Stomach (tissue), 9 donors: ENCODE data around the gene HLTF. TPM values are rescaled to one million over a fixed set of nuclear protein-coding genes. Genes with fewer than 3 reads are reported as not detected.

Experiments
- DNase-seq, 2 donors: peaks; one replicate each; pipeline versions ENCODE4 v3.0.0 to v3.0.0-alpha.2; 2013 to 2019
- H3K27ac ChIP-seq, 5 donors: fragments of 200-600 bp in 4 of 5; sonication (generic) in 4 of 5; one replicate each; pipeline ENCODE4 v1.5.1; 2013 to 2019; ENCODE audit warnings: mild to moderate bottlenecking in 1 of 5, moderate library complexity in 1 of 5
- H3K27me3 ChIP-seq, 3 donors: fragments of 200-600 bp; sonication (generic); one replicate each; pipeline ENCODE4 v1.5.1; 2017 to 2019; ENCODE audit warnings: mixed run types in 1 of 3
- H3K36me3 ChIP-seq, 4 donors: fragments of 200-600 bp; sonication (generic); 1 replicate in 3 of 4; 2 replicates in 1 of 4; pipeline ENCODE4 v1.5.1; 2016 to 2019
- H3K4me1 ChIP-seq, 4 donors: fragments of 200-600 bp; sonication (generic); one replicate each; pipeline ENCODE4 v1.5.1; 2016 to 2019
- H3K4me3 ChIP-seq, 4 donors: fragments of 200-600 bp; sonication (generic) in 3 of 4; one replicate each; pipeline ENCODE4 v1.5.1; 2016 to 2019; ENCODE audit warnings: mild to moderate bottlenecking in 1 of 4
- H3K9me3 ChIP-seq, 4 donors: fragments of 200-600 bp; sonication (generic); one replicate each; pipeline ENCODE4 v1.5.1; 2016 to 2019
- EP300 ChIP-seq: sonication (generic); formaldehyde crosslinking; IDR thresholded peaks from one replicate; pipeline ENCODE4 v1.6.1; 2017; ENCODE audit warnings: antibody characterized with exemption
- POLR2A ChIP-seq, 4 donors: fragments of 450-650 bp; IDR thresholded peaks; one replicate each; pipeline ENCODE4 v1.6.1; 2016; ENCODE audit warnings: antibody characterized with exemption in 4 of 4, control low read depth in 2 of 4, mild to moderate bottlenecking in 1 of 4, moderate library complexity in 1 of 4
- POLR2AphosphoS5 ChIP-seq, 3 donors: sonication (generic); formaldehyde crosslinking; IDR thresholded peaks; one replicate each; pipeline ENCODE4 v1.6.1; 2016; ENCODE audit warnings: antibody characterized with exemption in 3 of 3
- WGBS, 5 donors: extraction: QIAGEN DNeasy Blood & Tissue Kit in 3 of 5; methylation state at CpG; one replicate each; pipeline versions ENCODE4 v1.1.5 to v1.1.7; 2013 to 2018; 5-methylcytosine and 5-hydroxymethylcytosine counted together
- intact Hi-C: fragments of 100-400 bp; cut with DNase I; formaldehyde crosslinking; loops from one replicate; pipeline ENCODE4 v1.15.1; 2023; ENCODE audit warnings: low total_unique reads
- polyA plus RNA-seq, 3 donors: library from polyadenylated mRNA; stranded (reverse); fragments of 200-250 nt; gene quantifications; one replicate each; pipeline ENCODE4 v1.2.3, GENCODE V29; 2013
- total RNA-seq, 5 donors: library from RNA; depleted of rRNA; stranded (reverse); fragments of >200 nt; gene quantifications; one replicate each; pipeline versions ENCODE4 v1.1.0 to v1.2.3, GENCODE V29; 2014 to 2016
- TF ChIP-seq, protein P1 (sequence below), 7 experiments: fragments of 450-650 bp in 4 of 7; fragments of 200-600 bp in 3 of 7; sonication (generic) in 3 of 7; IDR thresholded peaks; one replicate each; pipeline ENCODE4 v1.5.1; 2016 to 2019; ENCODE audit warnings: antibody characterized with exemption in 7 of 7, control low read depth in 2 of 7, mild to moderate bottlenecking in 1 of 7
- donor health status: healthy with polysubstance abuse.
- donor health status: Bipolar disorder and iron deficiency.
- donor health status: healthy.

HLTF gene
- total and polyA plus RNA-seq, 8 donors, result 3.4 to 61.6 (median 11.7) TPM

DNA sequence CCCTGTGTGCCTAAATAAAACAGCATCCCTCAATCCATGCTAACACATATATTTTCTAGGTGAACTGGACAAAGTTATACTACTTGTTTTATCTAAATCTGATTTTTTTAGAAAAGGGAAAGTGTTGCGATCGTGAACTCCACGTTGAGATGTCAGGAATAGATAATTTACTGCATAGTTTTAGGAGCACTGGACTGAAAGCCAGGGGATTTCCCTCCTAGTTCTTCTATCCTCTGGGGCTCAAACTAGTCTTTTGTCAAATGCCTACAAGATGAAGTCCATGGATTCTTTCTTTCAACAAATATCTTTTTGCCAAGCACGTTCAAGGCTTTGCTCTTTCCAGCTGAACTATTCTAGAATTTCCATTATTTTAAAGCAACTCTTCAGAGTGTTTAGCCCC is 42.5 kb upstream of the HLTF start:
- no peaks in the 10 kb centered on the region for H3K27me3 ChIP-seq
- peak overlapping the region; percentile 88 to 94 (median 89) for H3K27ac ChIP-seq
- H3K36me3 ChIP-seq, result no peaks in the 10 kb centered on the region
- H3K4me1 ChIP-seq, result peaks cover 23 to 46% (median 32%) of the 10 kb centered on the region in 4 donors
- H3K4me3 ChIP-seq, result peak overlapping the region; percentile 79 to 93 (median 88)
- peak in 1 of 2 donors; percentile 35 for DNase-seq
- intact Hi-C loops, result no loop called here
- no peaks in the 10 kb centered on the region for H3K9me3 ChIP-seq
- 3 to 16% (median 12%) methylated on average over 4 of the region's 4 CpGs for WGBS, 5 donors
- no peak for TF ChIP-seq POLR2A (IDR thresholded peaks at IDR 0.05)
- TF ChIP-seq POLR2AphosphoS5 (IDR thresholded peaks at IDR 0.05), result no peak
- TF ChIP-seq EP300, result no peak
- TF ChIP-seq, protein P1, sequence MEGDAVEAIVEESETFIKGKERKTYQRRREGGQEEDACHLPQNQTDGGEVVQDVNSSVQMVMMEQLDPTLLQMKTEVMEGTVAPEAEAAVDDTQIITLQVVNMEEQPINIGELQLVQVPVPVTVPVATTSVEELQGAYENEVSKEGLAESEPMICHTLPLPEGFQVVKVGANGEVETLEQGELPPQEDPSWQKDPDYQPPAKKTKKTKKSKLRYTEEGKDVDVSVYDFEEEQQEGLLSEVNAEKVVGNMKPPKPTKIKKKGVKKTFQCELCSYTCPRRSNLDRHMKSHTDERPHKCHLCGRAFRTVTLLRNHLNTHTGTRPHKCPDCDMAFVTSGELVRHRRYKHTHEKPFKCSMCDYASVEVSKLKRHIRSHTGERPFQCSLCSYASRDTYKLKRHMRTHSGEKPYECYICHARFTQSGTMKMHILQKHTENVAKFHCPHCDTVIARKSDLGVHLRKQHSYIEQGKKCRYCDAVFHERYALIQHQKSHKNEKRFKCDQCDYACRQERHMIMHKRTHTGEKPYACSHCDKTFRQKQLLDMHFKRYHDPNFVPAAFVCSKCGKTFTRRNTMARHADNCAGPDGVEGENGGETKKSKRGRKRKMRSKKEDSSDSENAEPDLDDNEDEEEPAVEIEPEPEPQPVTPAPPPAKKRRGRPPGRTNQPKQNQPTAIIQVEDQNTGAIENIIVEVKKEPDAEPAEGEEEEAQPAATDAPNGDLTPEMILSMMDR (IDR thresholded peaks at IDR 0.05), result no peak

DNA sequence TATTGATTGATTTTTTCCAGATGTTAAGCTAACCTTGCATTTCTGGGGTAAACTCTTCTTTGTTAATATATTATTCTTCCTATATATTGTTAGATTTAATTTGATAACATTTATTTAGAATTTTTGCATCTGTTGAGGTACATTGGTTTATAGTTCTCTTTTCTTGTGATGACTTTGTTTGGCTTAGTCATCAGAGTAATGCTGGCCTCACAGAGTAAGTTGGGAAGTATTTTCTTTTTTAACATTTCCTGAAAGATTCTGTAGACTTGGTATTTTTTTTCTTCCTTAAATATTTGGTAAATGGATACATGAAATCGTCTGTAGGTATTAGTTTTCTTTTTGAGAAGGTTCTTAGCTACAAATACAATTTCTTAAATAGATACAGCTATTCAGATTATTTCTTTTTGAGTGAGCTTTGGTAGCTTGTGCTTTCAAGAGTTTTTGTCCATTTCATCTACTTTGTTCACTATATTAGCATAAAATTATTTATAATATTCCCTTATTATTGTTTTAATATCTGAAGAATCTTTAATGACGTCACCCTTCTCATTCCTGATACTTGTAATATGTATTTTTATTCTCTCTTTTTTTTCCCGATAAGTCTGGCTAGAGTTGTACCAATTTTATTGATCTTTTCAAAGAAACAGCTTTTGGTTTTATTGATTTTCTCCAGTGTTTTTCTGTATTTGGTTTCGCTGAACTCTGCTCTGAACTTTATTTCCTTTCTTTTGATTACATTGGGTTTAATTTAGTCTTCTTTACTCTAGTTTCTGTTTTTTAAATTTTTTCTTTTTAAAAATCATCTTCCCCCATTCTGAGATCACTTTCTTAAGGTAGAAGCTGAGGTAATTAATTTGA is 36.6 kb upstream of the HLTF start:
- Histone ChIP-seq H3K27me3 (no peaks in the 10 kb centered on the region), H3K9me3 (no peaks in the 10 kb centered on the region), H3K27ac (no peak overlapping the region), H3K36me3 (no peaks in the 10 kb centered on the region), H3K4me1 (peaks cover 0 to 4% (median 0%) of the 10 kb centered on the region in 4 donors), H3K4me3 (no peak overlapping the region)
- TF ChIP-seq EP300 (no peak), POLR2A (IDR thresholded peaks at IDR 0.05) (no peak), POLR2AphosphoS5 (IDR thresholded peaks at IDR 0.05) (no peak)
- TF ChIP-seq, protein P1 (IDR thresholded peaks at IDR 0.05), result no peak
- DNase-seq, result no peak
- 72 to 83% (median 82%) methylated on average over 4 of the region's 4 CpGs for whole genome bisulfite sequencing, 5 donors
- intact Hi-C loops, result no loop called here

DNA sequence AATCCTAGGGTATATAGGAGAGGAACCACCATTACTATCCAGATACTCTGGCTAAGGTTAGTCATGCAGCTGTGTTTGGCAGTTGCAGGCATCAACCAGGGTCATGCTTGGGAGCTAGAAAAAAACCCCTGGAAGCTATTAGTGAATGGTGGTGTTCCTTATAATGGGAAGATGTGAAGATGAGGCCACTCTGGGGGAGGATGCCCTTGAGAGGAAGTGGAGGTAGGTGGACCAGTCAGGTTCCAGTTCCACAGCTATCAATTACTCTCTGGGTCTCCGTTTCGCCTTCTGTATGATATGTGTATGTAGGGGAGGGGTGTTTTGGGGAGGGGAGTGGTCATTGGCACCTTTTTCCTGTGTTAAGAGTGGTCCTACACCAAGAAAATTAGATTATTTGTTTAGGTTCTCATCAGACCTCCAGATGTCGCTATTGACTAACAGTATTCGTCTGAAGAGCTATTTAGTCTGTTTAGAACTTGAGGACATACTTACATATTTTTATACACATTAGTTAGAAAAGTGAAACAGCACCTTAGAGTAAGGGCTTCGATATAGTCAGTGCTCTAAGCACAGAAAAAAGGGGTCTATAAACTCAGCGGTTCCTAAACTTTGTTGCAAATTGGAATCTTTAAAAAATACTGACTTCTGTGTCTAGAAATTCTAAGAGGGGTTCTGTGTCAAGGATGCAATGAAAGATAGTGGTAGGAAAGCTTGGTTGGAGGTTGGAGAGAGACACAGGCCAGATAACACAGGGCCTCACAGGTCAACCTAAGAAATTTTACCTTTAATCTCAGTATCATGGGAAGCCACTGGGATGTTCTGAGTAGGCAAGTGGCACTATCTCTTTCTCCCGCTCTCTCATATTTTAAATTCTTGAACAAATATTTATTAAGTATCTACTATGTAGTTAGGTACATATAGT is 34.0 kb upstream of the HLTF start:
- TF ChIP-seq POLR2AphosphoS5 (IDR thresholded peaks at IDR 0.05) (no peak), EP300 (no peak), POLR2A (IDR thresholded peaks at IDR 0.05) (no peak)
- TF ChIP-seq, protein P1 (IDR thresholded peaks at IDR 0.05), result peak in 5 of 7 experiments; percentile 10 to 71 (median 46)
- WGBS, 5 donors, result 11 to 21% (median 14%) methylated on average over 7 of the region's 7 CpGs
- DNase-seq, result peak in 1 of 2 donors; percentile 85
- no peaks in the 10 kb centered on the region for H3K9me3 ChIP-seq
- H3K36me3 ChIP-seq, result no peaks in the 10 kb centered on the region
- intact Hi-C loops, result no loop called here
- no peak overlapping the region for H3K4me3 ChIP-seq
- peaks cover 0 to 4% (median 0%) of the 10 kb centered on the region in 4 donors for H3K4me1 ChIP-seq
- no peaks in the 10 kb centered on the region for H3K27me3 ChIP-seq
- H3K27ac ChIP-seq, result no peak overlapping the region

DNA sequence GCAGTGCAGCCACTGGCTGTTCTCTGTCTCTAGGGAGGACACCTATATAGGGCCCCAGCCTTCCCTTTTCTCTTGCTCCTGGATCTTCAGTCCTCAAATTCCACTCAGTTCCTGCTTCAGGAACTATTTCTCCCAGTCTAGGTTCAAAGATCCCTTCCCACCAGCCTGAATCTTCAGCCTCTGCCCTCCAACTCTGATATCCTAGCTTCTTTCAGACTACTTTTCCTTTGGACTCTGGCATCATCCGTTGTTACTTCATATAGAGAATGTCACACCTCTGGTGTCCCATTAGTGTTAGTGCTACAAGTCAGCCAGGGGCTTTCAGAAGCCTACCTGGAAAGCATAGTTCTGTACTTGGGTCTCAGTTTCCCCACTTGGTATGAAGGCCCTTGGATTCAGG is 33.1 kb upstream of the HLTF start:
- no peak overlapping the region for H3K27ac ChIP-seq
- intact Hi-C loops, result loop anchor here (5.0 kb wide), 2 partner anchors 153 to 363 kb away; no protein-coding TSS in a partner anchor
- no peak overlapping the region for H3K4me3 ChIP-seq
- no peak for DNase-seq
- no peaks in the 10 kb centered on the region for H3K27me3 ChIP-seq
- no peak for TF ChIP-seq POLR2AphosphoS5 (IDR thresholded peaks at IDR 0.05)
- no peak for TF ChIP-seq POLR2A (IDR thresholded peaks at IDR 0.05)
- TF ChIP-seq, protein P1 (IDR thresholded peaks at IDR 0.05), result no peak
- no peak for TF ChIP-seq EP300
- peaks cover 0 to 7% (median 3%) of the 10 kb centered on the region in 4 donors for H3K4me1 ChIP-seq
- H3K9me3 ChIP-seq, result no peaks in the 10 kb centered on the region
- 89 to 100% (median 96%) methylated on average over 1 of the region's 1 CpG for WGBS, 5 donors
- H3K36me3 ChIP-seq, result no peaks in the 10 kb centered on the region
